DND-41 (cell line): ENCODE measurements around the gene BRSK2.
A peak's percentile ranks its signal among the peaks of the same experiment; 100 is the strongest.

Experiments
- ATAC-seq: fragments of 200-7000 bp; cut with Tn5 transposase; 3 replicates; pipeline ENCODE4 v1.9.1; 2021; ENCODE audit warnings: low read depth; ENCODE audit not compliant: insufficient read depth
- DNase-seq: peaks from one replicate; pipeline ENCODE4 v3.0.0-alpha.2; 2020
- H2AFZ ChIP-seq: 2 replicates; pipeline ENCODE4 v1.6.0; 2012; ENCODE audit warnings: low read depth, low read length
- H3K27ac ChIP-seq: 2 replicates; pipeline ENCODE4 v1.5.1; 2012; ENCODE audit warnings: low read length, inconsistent platforms
- H3K27me3 ChIP-seq: fragments of 200-600 bp; sonication (generic); 2 replicates; pipeline ENCODE4 v1.6.0; 2012; ENCODE audit warnings: low read length, mild to moderate bottlenecking, inconsistent platforms; ENCODE audit not compliant: insufficient read depth, poor library complexity
- H3K36me3 ChIP-seq: 2 replicates; pipeline ENCODE4 v1.5.1; 2012; ENCODE audit warnings: low read length, inconsistent platforms; ENCODE audit not compliant: insufficient read depth
- H3K4me1 ChIP-seq: 2 replicates; pipeline ENCODE4 v1.5.1; 2012; ENCODE audit warnings: mild to moderate bottlenecking, low read length; ENCODE audit not compliant: insufficient read depth
- H3K4me2 ChIP-seq: 2 replicates; pipeline ENCODE4 v1.6.0; 2012; ENCODE audit warnings: mild to moderate bottlenecking, moderate library complexity, low read length, inconsistent platforms; ENCODE audit not compliant: insufficient read depth
- H3K4me3 ChIP-seq, 2 experiments: fragments of 200-600 bp in 1 of 2; shearing (Covaris generic) in 1 of 2; 2 replicates each; pipeline ENCODE4 v1.5.1; 2012 to 2016; ENCODE audit warnings: inconsistent platforms in 2 of 2, low read length in 2 of 2, mild to moderate bottlenecking in 2 of 2, low read depth in 1 of 2, moderate library complexity in 1 of 2
- H3K79me2 ChIP-seq: 2 replicates; pipeline ENCODE4 v1.6.0; 2012; ENCODE audit warnings: low read length, inconsistent platforms; ENCODE audit not compliant: insufficient read depth
- H3K9ac ChIP-seq: 2 replicates; pipeline ENCODE4 v1.6.0; 2012; ENCODE audit warnings: low read depth, mild to moderate bottlenecking, inconsistent platforms, low read length, moderate library complexity
- H3K9me3 ChIP-seq: 2 replicates; pipeline ENCODE4 v1.5.1; 2012; ENCODE audit warnings: low read length, moderate library complexity, mild to moderate bottlenecking, inconsistent platforms; ENCODE audit not compliant: insufficient read depth, severe bottlenecking
- H4K20me1 ChIP-seq: 2 replicates; pipeline ENCODE4 v1.6.0; 2012; ENCODE audit warnings: low read length; ENCODE audit not compliant: insufficient read depth
- CTCF ChIP-seq: IDR thresholded peaks from 2 replicates; pipeline ENCODE4 v1.5.1; 2012; ENCODE audit warnings: borderline replicate concordance, low read length, moderate library complexity, mild to moderate bottlenecking; ENCODE audit not compliant: poor library complexity, severe bottlenecking; ENCODE audit errors: extremely low read depth
- EZH2 ChIP-seq: IDR thresholded peaks from 3 replicates; pipeline ENCODE4 v1.6.1; 2012; ENCODE audit warnings: borderline replicate concordance, low read depth, mild to moderate bottlenecking, moderate library complexity, low read length, inconsistent platforms; ENCODE audit not compliant: severe bottlenecking

The BRSK2 gene

GRCh38 chr11:1450949-1451710 lies 61.4 kb downstream of the BRSK2 start:
- H3K36me3 ChIP-seq: no peaks in the 10 kb centered on the region
- H3K4me3 ChIP-seq: no peak overlapping the region
- H3K4me1 ChIP-seq: no peaks in the 10 kb centered on the region
- H3K4me2 ChIP-seq: no peak overlapping the region
- H3K27ac ChIP-seq: no peak overlapping the region
- ATAC-seq (peak; percentile 51; the same call in 2 of the 3 replicates), DNase-seq (peak; percentile 55)
- no peaks in the 10 kb centered on the region for H3K79me2 ChIP-seq
- H3K9me3 ChIP-seq: no peaks in the 10 kb centered on the region
- H2AFZ ChIP-seq: no peak overlapping the region
- TF ChIP-seq EZH2: no peak
- peak; percentile 8 for TF ChIP-seq CTCF
- H3K27me3 ChIP-seq: no peaks in the 10 kb centered on the region
- H3K9ac ChIP-seq: no peak overlapping the region
- H4K20me1 ChIP-seq: peaks cover 32% of the 10 kb centered on the region

- Histone ChIP-seq H3K4me2 (no peak overlapping the region), H4K20me1 (peaks cover 32% of the 10 kb centered on the region), H3K9ac (no peak overlapping the region), H3K4me1 (no peaks in the 10 kb centered on the region), H3K4me3 (no peak overlapping the region), H3K79me2 (no peaks in the 10 kb centered on the region), H3K27ac (no peak overlapping the region), H2AFZ (no peak overlapping the region), H3K9me3 (no peaks in the 10 kb centered on the region), H3K27me3 (no peaks in the 10 kb centered on the region), H3K36me3 (no peaks in the 10 kb centered on the region)
- ATAC-seq: no peak
- no peak for DNase-seq
- no peak for TF ChIP-seq CTCF
- no peak for TF ChIP-seq EZH2
Measured at GRCh38 chr11:1451781-1452470, 62.2 kb downstream of the BRSK2 start.

GRCh38 chr11:1452744-1453143 lies 63.0 kb downstream of the BRSK2 start:
- Histone ChIP-seq H3K27me3 (no peaks in the 10 kb centered on the region), H2AFZ (no peak overlapping the region), H3K4me1 (no peaks in the 10 kb centered on the region), H3K9ac (no peak overlapping the region), H3K79me2 (no peaks in the 10 kb centered on the region), H3K4me3 (no peak overlapping the region), H3K9me3 (no peaks in the 10 kb centered on the region), H3K4me2 (no peak overlapping the region), H3K36me3 (no peaks in the 10 kb centered on the region), H3K27ac (no peak overlapping the region), H4K20me1 (peaks cover 32% of the 10 kb centered on the region)
- TF ChIP-seq EZH2: no peak
- no peak for TF ChIP-seq CTCF
- no peak for ATAC-seq
- no peak for DNase-seq
